ENCODE measurements around the gene CBLB.

CBLB gene

GRCh38 chr3:105786990-105787389 is 81.8 kb downstream of the CBLB start:
- Histone ChIP-seq H3K27ac (ENCODE audit: low read depth, low read length) (no peak overlapping the region), H3K27me3 (ENCODE audit: control insufficient read depth, insufficient read depth, low read length) (no peaks in the 10 kb centered on the region), H3K4me3 (ENCODE audit: low read depth, low read length) (no peak overlapping the region), H3K9ac (ENCODE audit: low read depth, low read length) (no peak overlapping the region), H3K9me3 (ENCODE audit: control insufficient read depth, insufficient read depth, low read length) (no peaks in the 10 kb centered on the region), H3K36me3 (ENCODE audit: control insufficient read depth, insufficient read depth, low read length) (no peaks in the 10 kb centered on the region), H3K4me1 (ENCODE audit: control insufficient read depth, insufficient read depth, low read length) (peaks cover 7% of the 10 kb centered on the region; the same call in 1 of the 2 replicates)

- H3K4me3 ChIP-seq (ENCODE audit: low read depth, low read length), result no peak overlapping the region
- H3K27me3 ChIP-seq (ENCODE audit: control insufficient read depth, insufficient read depth, low read length), result no peaks in the 10 kb centered on the region
- H3K9me3 ChIP-seq (ENCODE audit: control insufficient read depth, insufficient read depth, low read length), result no peaks in the 10 kb centered on the region
- no peak overlapping the region for H3K27ac ChIP-seq (ENCODE audit: low read depth, low read length)
- no peaks in the 10 kb centered on the region for H3K36me3 ChIP-seq (ENCODE audit: control insufficient read depth, insufficient read depth, low read length)
- peaks cover 10% of the 10 kb centered on the region; the same call in 1 of the 2 replicates for H3K4me1 ChIP-seq (ENCODE audit: control insufficient read depth, insufficient read depth, low read length)
- H3K9ac ChIP-seq (ENCODE audit: low read depth, low read length), result no peak overlapping the region
These were observed 82.6 kb downstream of the CBLB start for GRCh38 chr3:105786241-105786640.

GRCh38 chr3:105785803-105786202 is 83.0 kb downstream of the CBLB start:
- no peaks in the 10 kb centered on the region for H3K36me3 ChIP-seq (ENCODE audit: control insufficient read depth, insufficient read depth, low read length)
- peaks cover 10% of the 10 kb centered on the region; the same call in 1 of the 2 replicates for H3K4me1 ChIP-seq (ENCODE audit: control insufficient read depth, insufficient read depth, low read length)
- H3K4me3 ChIP-seq (ENCODE audit: low read depth, low read length), result no peak overlapping the region
- H3K27ac ChIP-seq (ENCODE audit: low read depth, low read length), result no peak overlapping the region
- H3K27me3 ChIP-seq (ENCODE audit: control insufficient read depth, insufficient read depth, low read length), result no peaks in the 10 kb centered on the region
- H3K9me3 ChIP-seq (ENCODE audit: control insufficient read depth, insufficient read depth, low read length), result no peaks in the 10 kb centered on the region
- H3K9ac ChIP-seq (ENCODE audit: low read depth, low read length), result no peak overlapping the region

GRCh38 chr3:105783631-105784030 is 85.2 kb downstream of the CBLB start:
- Histone ChIP-seq H3K4me1 (ENCODE audit: control insufficient read depth, insufficient read depth, low read length) (peaks cover 10% of the 10 kb centered on the region; the same call in 1 of the 2 replicates), H3K36me3 (ENCODE audit: control insufficient read depth, insufficient read depth, low read length) (no peaks in the 10 kb centered on the region), H3K27ac (ENCODE audit: low read depth, low read length) (no peak overlapping the region), H3K27me3 (ENCODE audit: control insufficient read depth, insufficient read depth, low read length) (no peaks in the 10 kb centered on the region), H3K9ac (ENCODE audit: low read depth, low read length) (no peak overlapping the region), H3K9me3 (ENCODE audit: control insufficient read depth, insufficient read depth, low read length) (no peaks in the 10 kb centered on the region), H3K4me3 (ENCODE audit: low read depth, low read length) (no peak overlapping the region)

- Histone ChIP-seq H3K36me3 (ENCODE audit: control insufficient read depth, insufficient read depth, low read length) (no peaks in the 10 kb centered on the region), H3K9me3 (ENCODE audit: control insufficient read depth, insufficient read depth, low read length) (no peaks in the 10 kb centered on the region), H3K4me3 (ENCODE audit: low read depth, low read length) (no peak overlapping the region), H3K9ac (ENCODE audit: low read depth, low read length) (no peak overlapping the region), H3K27me3 (ENCODE audit: control insufficient read depth, insufficient read depth, low read length) (no peaks in the 10 kb centered on the region), H3K4me1 (ENCODE audit: control insufficient read depth, insufficient read depth, low read length) (peaks cover 5% of the 10 kb centered on the region; the same call in 1 of the 2 replicates), H3K27ac (ENCODE audit: low read depth, low read length) (no peak overlapping the region)
These were observed 86.9 kb downstream of the CBLB start for GRCh38 chr3:105781871-105782270.

GRCh38 chr3:105780107-105780506 is 88.7 kb downstream of the CBLB start:
- Histone ChIP-seq H3K9ac (ENCODE audit: low read depth, low read length) (no peak overlapping the region), H3K27ac (ENCODE audit: low read depth, low read length) (no peak overlapping the region), H3K36me3 (ENCODE audit: control insufficient read depth, insufficient read depth, low read length) (no peaks in the 10 kb centered on the region), H3K9me3 (ENCODE audit: control insufficient read depth, insufficient read depth, low read length) (no peaks in the 10 kb centered on the region), H3K4me3 (ENCODE audit: low read depth, low read length) (no peak overlapping the region), H3K4me1 (ENCODE audit: control insufficient read depth, insufficient read depth, low read length) (peaks cover 5% of the 10 kb centered on the region; the same call in 1 of the 2 replicates), H3K27me3 (ENCODE audit: control insufficient read depth, insufficient read depth, low read length) (no peaks in the 10 kb centered on the region)

GRCh38 chr3:105775368-105775767 is 93.4 kb downstream of the CBLB start:
- Histone ChIP-seq H3K4me3 (ENCODE audit: low read depth, low read length) (no peak overlapping the region), H3K36me3 (ENCODE audit: control insufficient read depth, insufficient read depth, low read length) (no peaks in the 10 kb centered on the region), H3K27me3 (ENCODE audit: control insufficient read depth, insufficient read depth, low read length) (no peaks in the 10 kb centered on the region), H3K9ac (ENCODE audit: low read depth, low read length) (no peak overlapping the region), H3K9me3 (ENCODE audit: control insufficient read depth, insufficient read depth, low read length) (no peaks in the 10 kb centered on the region), H3K27ac (ENCODE audit: low read depth, low read length) (no peak overlapping the region), H3K4me1 (ENCODE audit: control insufficient read depth, insufficient read depth, low read length) (no peaks in the 10 kb centered on the region)

- no peaks in the 10 kb centered on the region for H3K36me3 ChIP-seq (ENCODE audit: control insufficient read depth, insufficient read depth, low read length)
- H3K9ac ChIP-seq (ENCODE audit: low read depth, low read length), result no peak overlapping the region
- H3K4me3 ChIP-seq (ENCODE audit: low read depth, low read length), result no peak overlapping the region
- H3K27me3 ChIP-seq (ENCODE audit: control insufficient read depth, insufficient read depth, low read length), result no peaks in the 10 kb centered on the region
- H3K27ac ChIP-seq (ENCODE audit: low read depth, low read length), result no peak overlapping the region
- H3K4me1 ChIP-seq (ENCODE audit: control insufficient read depth, insufficient read depth, low read length), result no peaks in the 10 kb centered on the region
- H3K9me3 ChIP-seq (ENCODE audit: control insufficient read depth, insufficient read depth, low read length), result no peaks in the 10 kb centered on the region
These were observed 94.2 kb downstream of the CBLB start for GRCh38 chr3:105774444-105775180.

GRCh38 chr3:105773291-105773690 is 95.5 kb downstream of the CBLB start:
- Histone ChIP-seq H3K9ac (ENCODE audit: low read depth, low read length) (no peak overlapping the region), H3K27me3 (ENCODE audit: control insufficient read depth, insufficient read depth, low read length) (no peaks in the 10 kb centered on the region), H3K4me1 (ENCODE audit: control insufficient read depth, insufficient read depth, low read length) (no peaks in the 10 kb centered on the region), H3K9me3 (ENCODE audit: control insufficient read depth, insufficient read depth, low read length) (no peaks in the 10 kb centered on the region), H3K27ac (ENCODE audit: low read depth, low read length) (no peak overlapping the region), H3K36me3 (ENCODE audit: control insufficient read depth, insufficient read depth, low read length) (no peaks in the 10 kb centered on the region), H3K4me3 (ENCODE audit: low read depth, low read length) (no peak overlapping the region)

- Histone ChIP-seq H3K4me1 (ENCODE audit: control insufficient read depth, insufficient read depth, low read length) (0 out of 2 replicates have a peak, but pooled peaks cover 6% of the 10 kb centered on the region), H3K4me3 (ENCODE audit: low read depth, low read length) (no peak overlapping the region), H3K36me3 (ENCODE audit: control insufficient read depth, insufficient read depth, low read length) (no peaks in the 10 kb centered on the region), H3K27me3 (ENCODE audit: control insufficient read depth, insufficient read depth, low read length) (no peaks in the 10 kb centered on the region), H3K9me3 (ENCODE audit: control insufficient read depth, insufficient read depth, low read length) (no peaks in the 10 kb centered on the region), H3K9ac (ENCODE audit: low read depth, low read length) (no peak overlapping the region), H3K27ac (ENCODE audit: low read depth, low read length) (no peak overlapping the region)
These were observed 96.2 kb downstream of the CBLB start for GRCh38 chr3:105772635-105773034.

- 0 out of 2 replicates have a peak, but pooled peaks cover 7% of the 10 kb centered on the region for H3K4me1 ChIP-seq (ENCODE audit: control insufficient read depth, insufficient read depth, low read length)
- no peak overlapping the region for H3K27ac ChIP-seq (ENCODE audit: low read depth, low read length)
- no peak overlapping the region for H3K4me3 ChIP-seq (ENCODE audit: low read depth, low read length)
- no peaks in the 10 kb centered on the region for H3K9me3 ChIP-seq (ENCODE audit: control insufficient read depth, insufficient read depth, low read length)
- no peak overlapping the region for H3K9ac ChIP-seq (ENCODE audit: low read depth, low read length)
- no peaks in the 10 kb centered on the region for H3K27me3 ChIP-seq (ENCODE audit: control insufficient read depth, insufficient read depth, low read length)
- H3K36me3 ChIP-seq (ENCODE audit: control insufficient read depth, insufficient read depth, low read length), result no peaks in the 10 kb centered on the region
These were observed 97.4 kb downstream of the CBLB start for GRCh38 chr3:105771392-105771791.

Measured in HUES48 (cell line).